ENCODE measurements around the gene CD22.

DNA sequence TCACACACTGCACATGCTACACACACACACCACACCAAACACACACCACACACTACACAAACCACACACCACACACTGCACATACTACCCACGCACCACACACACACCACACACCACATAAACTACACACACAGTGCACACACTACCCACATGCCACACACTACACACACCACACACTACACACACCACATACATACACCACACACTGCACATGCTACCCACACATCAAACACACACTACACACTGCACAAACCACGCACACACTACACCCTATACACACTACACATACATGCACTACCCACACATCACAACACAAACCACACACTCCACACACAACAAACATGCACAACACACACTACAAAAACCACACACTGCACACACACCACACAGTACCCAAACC, 31.1 kb upstream of the CD22 start:
- TF ChIP-seq, protein P1, sequence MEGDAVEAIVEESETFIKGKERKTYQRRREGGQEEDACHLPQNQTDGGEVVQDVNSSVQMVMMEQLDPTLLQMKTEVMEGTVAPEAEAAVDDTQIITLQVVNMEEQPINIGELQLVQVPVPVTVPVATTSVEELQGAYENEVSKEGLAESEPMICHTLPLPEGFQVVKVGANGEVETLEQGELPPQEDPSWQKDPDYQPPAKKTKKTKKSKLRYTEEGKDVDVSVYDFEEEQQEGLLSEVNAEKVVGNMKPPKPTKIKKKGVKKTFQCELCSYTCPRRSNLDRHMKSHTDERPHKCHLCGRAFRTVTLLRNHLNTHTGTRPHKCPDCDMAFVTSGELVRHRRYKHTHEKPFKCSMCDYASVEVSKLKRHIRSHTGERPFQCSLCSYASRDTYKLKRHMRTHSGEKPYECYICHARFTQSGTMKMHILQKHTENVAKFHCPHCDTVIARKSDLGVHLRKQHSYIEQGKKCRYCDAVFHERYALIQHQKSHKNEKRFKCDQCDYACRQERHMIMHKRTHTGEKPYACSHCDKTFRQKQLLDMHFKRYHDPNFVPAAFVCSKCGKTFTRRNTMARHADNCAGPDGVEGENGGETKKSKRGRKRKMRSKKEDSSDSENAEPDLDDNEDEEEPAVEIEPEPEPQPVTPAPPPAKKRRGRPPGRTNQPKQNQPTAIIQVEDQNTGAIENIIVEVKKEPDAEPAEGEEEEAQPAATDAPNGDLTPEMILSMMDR (IDR thresholded peaks at IDR 0.05; ENCODE audit: low read depth, low read length, missing input control) = no peak
- TF ChIP-seq YY1 (IDR thresholded peaks at IDR 0.05) (no peak), FOXA1 (IDR thresholded peaks at IDR 0.05) (no peak), TAF1 (conservative IDR thresholded peaks at IDR 0.05) (no peak), GABPA (IDR thresholded peaks at IDR 0.05 in 1 of 2, conservative IDR thresholded peaks at IDR 0.05 in 1 of 2) (no peak), EGR1 (IDR thresholded peaks at IDR 0.05; ENCODE audit: low read depth in 2 of 2) (no peak)
